Heart left ventricle (tissue), 13 donors: ENCODE measurements around the gene KCNA2.

ENCODE experiments used
- CTCF ChIP-seq, 12 donors: fragments of 200-600 bp; sonication (generic) in 4 of 12; IDR thresholded peaks; one replicate each; pipeline versions ENCODE4 v1.5.0 to v1.8.0; 2018 to 2022; ENCODE audit warnings: antibody characterized with exemption in 12 of 12, mild to moderate bottlenecking in 5 of 12
- POLR2A ChIP-seq, 2 donors: fragments of 450-650 bp; IDR thresholded peaks; one replicate each; pipeline ENCODE4 v1.6.1; 2017; ENCODE audit warnings: antibody characterized with exemption in 2 of 2, mild to moderate bottlenecking in 2 of 2, moderate library complexity in 2 of 2
- donor health status: ischemic (EF 13 %, LVEDD 7.1; RV severe dilation, severe dysfunction).
- donor health status: DM: no; HTN: yes; CAD: no.
- donor health status: DM: no; HTN: no; CAD: no.
- donor health status: ischemic (EF 25% LVEDD 6.9; RV normal size, moderate dysfunction).
- donor health status: ischemic (EF 25% LVEDD 5.7; RV mildly dilated, moderate dysfunction).
- donor health status: ischemic (EF 35%, LVEDD 5.7; RV mildly dilated, moderate dysfunction).
- donor health status: nonischemic (EF 11% LVEDD 7.7; RV severe dilation, severe dysfunction).
- donor health status: DM: yes; HTN: yes; CAD: no.
- donor health status: PGD.
- donor health status: ischemic (EF 29% LVEDD 5.4; RV normal size, mild dysfunction).
- donor health status: nonischemic (EF 23%, LVEDD 6.1; RV moderate dilation, normal function).

- TF ChIP-seq CTCF (IDR thresholded peaks at IDR 0.05): no peak
- TF ChIP-seq POLR2A (IDR thresholded peaks at IDR 0.05): no peak
Measured at GRCh38 chr1:110610696-110611286, 4.6 kb upstream of the KCNA2 start.
